Kidney (tissue), 14 donors: ENCODE measurements around the gene KSR1. TPM values are rescaled to one million over a fixed set of nuclear protein-coding genes. Genes with fewer than 3 reads are reported as not detected.

Experiments used
- DNase-seq, 5 donors: peaks; one replicate each; pipeline ENCODE4 v3.0.0-alpha.2; 2013 to 2020
- FAIRE-seq: peaks from 2 replicates; lab custom pipeline; 2012; peaks lifted over from hg19 to GRCh38; lab: Jason Lieb, UNC
- H3K27ac ChIP-seq, 2 donors: one replicate each; pipeline ENCODE4 v1.7.0; 2013; ENCODE audit warnings: low read depth in 2 of 2, low read length in 2 of 2, inconsistent platforms in 1 of 2
- H3K27me3 ChIP-seq: one replicate; pipeline ENCODE4 v1.7.1; 2013; ENCODE audit warnings: low read length, inconsistent platforms; ENCODE audit not compliant: control insufficient read depth, insufficient read depth
- H3K36me3 ChIP-seq, 3 donors: one replicate each; pipeline versions ENCODE4 v1.7.0 to v1.7.1; 2013; ENCODE audit warnings: low read length in 3 of 3, control low read depth in 1 of 3, inconsistent platforms in 1 of 3; ENCODE audit not compliant: insufficient read depth in 3 of 3, control insufficient read depth in 2 of 3
- H3K4me1 ChIP-seq, 3 donors: one replicate each; pipeline versions ENCODE4 v1.7.0 to v1.7.1; 2013; ENCODE audit warnings: low read length in 3 of 3, inconsistent platforms in 1 of 3, low read depth in 1 of 3; ENCODE audit not compliant: control insufficient read depth in 2 of 3, insufficient read depth in 2 of 3
- H3K4me3 ChIP-seq, 3 donors: one replicate each; pipeline versions ENCODE4 v1.7.0 to v1.8.1; 2013; ENCODE audit warnings: low read length in 3 of 3, control low read depth in 1 of 3, inconsistent platforms in 1 of 3
- H3K9ac ChIP-seq, 3 donors: one replicate each; pipeline versions ENCODE4 v1.7.0 to v1.7.1; 2013; ENCODE audit warnings: low read length in 3 of 3, control low read depth in 1 of 3, inconsistent platforms in 1 of 3
- H3K9me3 ChIP-seq, 3 donors: one replicate each; pipeline versions ENCODE4 v1.7.0 to v1.7.1; 2013; ENCODE audit warnings: low read length in 3 of 3, control low read depth in 1 of 3, inconsistent platforms in 1 of 3; ENCODE audit not compliant: control insufficient read depth in 2 of 3, insufficient read depth in 1 of 3
- CTCF ChIP-seq: IDR thresholded peaks from 3 replicates; pipeline ENCODE4 v1.5.1; 2012; ENCODE audit warnings: mild to moderate bottlenecking, moderate library complexity, borderline replicate concordance; ENCODE audit not compliant: insufficient read depth; ENCODE audit errors: extremely low read depth
- intact Hi-C: fragments of 100-400 bp; cut with DNase I; formaldehyde crosslinking; loops from one replicate; pipeline ENCODE4 v1.11.1; 2022
- polyA plus RNA-seq: library from polyadenylated mRNA; stranded (reverse); fragments of 350-450 nt; fragmentation: Illumina TruSeq; extraction: RNeasy Lipid Tissue Mini Kit (QIAGEN cat#74804); gene quantifications from one replicate; pipeline ENCODE4 v1.2.3, GENCODE V29; 2014; ENCODE audit warnings: low read depth, low replicate concordance; ENCODE audit not compliant: insufficient read depth
- total RNA-seq: library from RNA; stranded (reverse); fragmentation: NEBNext Ultra II Directional; extraction: Animal tissue kit (Norgen Biotek cat#: 25700); gene quantifications from one replicate; pipeline ENCODE4 v1.2.1, GENCODE V29; 2021
- donor health status: control.
- donor health status: control.
- donor health status: control.
- donor health status: control.
- donor health status: control.
- donor health status: DM: yes; HTN: yes; CAD: no.
- donor health status: Normal renal cell carcinoma (clear cell type).

The KSR1 gene
- total and polyA plus RNA-seq, 2 donors from 2014 or later = 11.7 to 97.3 TPM

GRCh38 chr17:27492470-27492869 is 36.2 kb downstream of the KSR1 start:
- Histone ChIP-seq H3K27ac (peak overlapping the region; percentile 83 to 93), H3K4me3 (no peak overlapping the region), H3K27me3 (no peaks in the 10 kb centered on the region), H3K9me3 (no peaks in the 10 kb centered on the region), H3K4me1 (peaks cover 8 to 52% (median 46%) of the 10 kb centered on the region in 3 donors), H3K9ac (peak overlapping the region in 1 of 3 donors; percentile 24), H3K36me3 (no peaks in the 10 kb centered on the region)
- FAIRE-seq (no peak), DNase-seq (no peak)
- intact Hi-C loops = no loop called here
- no peak for TF ChIP-seq CTCF

GRCh38 chr17:27493088-27493487 is 36.8 kb downstream of the KSR1 start:
- DNase-seq = no peak
- no peak for FAIRE-seq
- no peaks in the 10 kb centered on the region for H3K27me3 ChIP-seq
- peak overlapping the region in 1 of 3 donors; percentile 30 for H3K9ac ChIP-seq
- peak overlapping the region; percentile 83 to 93 for H3K27ac ChIP-seq
- no peak for TF ChIP-seq CTCF
- no peak overlapping the region for H3K4me3 ChIP-seq
- H3K9me3 ChIP-seq = no peaks in the 10 kb centered on the region
- H3K36me3 ChIP-seq = no peaks in the 10 kb centered on the region
- intact Hi-C loops = no loop called here
- peaks cover 8 to 56% (median 46%) of the 10 kb centered on the region in 3 donors for H3K4me1 ChIP-seq

- DNase-seq (peak; percentile 65 to 92 (median 83)), FAIRE-seq (no peak)
- Histone ChIP-seq H3K36me3 (no peaks in the 10 kb centered on the region), H3K27ac (peak overlapping the region; percentile 83 to 93), H3K9ac (peak overlapping the region in 1 of 3 donors; percentile 61), H3K9me3 (no peaks in the 10 kb centered on the region), H3K27me3 (no peaks in the 10 kb centered on the region), H3K4me1 (peaks cover 8 to 56% (median 46%) of the 10 kb centered on the region in 3 donors), H3K4me3 (peak overlapping the region in 2 of 3 donors; percentile 2 to 30)
- intact Hi-C loops = no loop called here
- TF ChIP-seq CTCF = peak; percentile 63
These were observed 38.2 kb downstream of the KSR1 start for GRCh38 chr17:27494192-27495091.
